AG10803 (cell line): ENCODE results near the gene TNS3.
A peak's percentile ranks its signal among the peaks of the same experiment; 100 is the strongest.

Experiments used
- DNase-seq: peaks from one replicate; pipeline ENCODE4 v3.0.0; 2010; ENCODE audit warnings: low read depth
- H3K4me3 ChIP-seq: 2 replicates; pipeline ENCODE4 v1.5.1; 2011; ENCODE audit warnings: mild to moderate bottlenecking, low read length, control low read depth
- TF ChIP-seq, protein P1 (sequence below): conservative IDR thresholded peaks from 2 replicates; pipeline ENCODE4 v1.5.1; 2011; ENCODE audit warnings: mild to moderate bottlenecking, low read length, control low read depth, inconsistent platforms

The TNS3 gene

GRCh38 chr7:47452715-47453092, 129.2 kb downstream of the TNS3 start:
- no peak for DNase-seq
- H3K4me3 ChIP-seq = peak overlapping the region; percentile 27
- TF ChIP-seq, protein P1, sequence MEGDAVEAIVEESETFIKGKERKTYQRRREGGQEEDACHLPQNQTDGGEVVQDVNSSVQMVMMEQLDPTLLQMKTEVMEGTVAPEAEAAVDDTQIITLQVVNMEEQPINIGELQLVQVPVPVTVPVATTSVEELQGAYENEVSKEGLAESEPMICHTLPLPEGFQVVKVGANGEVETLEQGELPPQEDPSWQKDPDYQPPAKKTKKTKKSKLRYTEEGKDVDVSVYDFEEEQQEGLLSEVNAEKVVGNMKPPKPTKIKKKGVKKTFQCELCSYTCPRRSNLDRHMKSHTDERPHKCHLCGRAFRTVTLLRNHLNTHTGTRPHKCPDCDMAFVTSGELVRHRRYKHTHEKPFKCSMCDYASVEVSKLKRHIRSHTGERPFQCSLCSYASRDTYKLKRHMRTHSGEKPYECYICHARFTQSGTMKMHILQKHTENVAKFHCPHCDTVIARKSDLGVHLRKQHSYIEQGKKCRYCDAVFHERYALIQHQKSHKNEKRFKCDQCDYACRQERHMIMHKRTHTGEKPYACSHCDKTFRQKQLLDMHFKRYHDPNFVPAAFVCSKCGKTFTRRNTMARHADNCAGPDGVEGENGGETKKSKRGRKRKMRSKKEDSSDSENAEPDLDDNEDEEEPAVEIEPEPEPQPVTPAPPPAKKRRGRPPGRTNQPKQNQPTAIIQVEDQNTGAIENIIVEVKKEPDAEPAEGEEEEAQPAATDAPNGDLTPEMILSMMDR = no peak

- peak overlapping the region; percentile 27 for H3K4me3 ChIP-seq
- peak; percentile 19 for DNase-seq
- TF ChIP-seq, protein P1 = no peak
These were observed 129.6 kb downstream of the TNS3 start for GRCh38 chr7:47452295-47452694.

DNA sequence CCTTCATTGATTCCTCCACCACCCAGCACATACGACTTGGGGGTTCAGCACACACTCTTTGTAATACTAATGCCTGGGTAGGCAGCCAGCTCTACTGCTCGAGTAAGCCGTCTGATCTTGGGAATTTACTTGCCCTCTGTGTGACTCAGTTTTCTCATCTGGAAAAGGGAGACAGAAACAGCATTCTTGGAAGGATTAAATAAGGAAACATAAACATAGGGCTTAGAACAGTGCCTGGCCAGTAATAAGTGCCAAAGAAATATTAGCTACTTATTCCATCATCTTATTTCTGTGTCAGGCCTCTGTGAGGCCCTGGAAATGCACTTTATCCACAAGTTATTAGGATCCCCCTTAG, 130.1 kb downstream of the TNS3 start:
- peak; percentile 61 for DNase-seq

DNA sequence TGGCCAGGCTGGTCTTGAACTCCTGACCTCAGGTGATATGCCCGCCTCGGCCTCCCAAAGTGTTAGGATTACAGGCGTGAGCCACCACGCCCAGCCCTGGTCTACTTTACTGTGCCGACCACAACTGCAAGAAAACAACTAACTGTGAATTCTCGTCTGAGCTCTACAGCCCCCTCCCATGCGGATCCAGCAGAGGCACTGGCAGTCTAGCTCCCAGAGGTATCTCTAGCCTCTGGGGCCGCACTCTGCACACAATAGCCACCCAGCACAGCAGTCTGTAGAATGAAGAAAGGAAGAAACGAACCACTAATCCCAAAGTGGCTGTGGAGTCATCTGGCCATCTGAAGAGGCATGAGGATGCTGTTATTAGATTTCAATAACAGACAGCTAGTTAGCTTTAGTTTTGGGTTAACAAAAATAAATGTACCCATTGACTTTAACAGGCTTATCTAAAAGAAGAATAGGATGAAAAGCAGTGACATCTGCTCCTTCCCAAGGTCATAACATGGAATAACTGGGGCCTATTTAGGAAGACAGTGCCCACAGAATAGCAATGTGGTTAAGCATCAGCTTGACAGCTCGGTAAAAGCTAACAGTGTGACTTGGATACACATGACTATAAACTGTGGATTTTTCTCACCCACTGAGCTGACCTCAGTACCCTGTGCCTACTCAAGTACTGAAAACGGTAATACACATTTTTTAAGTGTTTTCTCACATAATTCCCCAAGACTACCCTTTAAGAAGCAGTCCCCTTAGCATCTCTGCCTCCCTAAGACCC, 131.9 kb downstream of the TNS3 start:
- no peak overlapping the region for H3K4me3 ChIP-seq
- TF ChIP-seq, protein P1 = no peak
- DNase-seq = peak; percentile 85

More for the DNA sequence above, 130.1 kb downstream of the TNS3 start:
- TF ChIP-seq, protein P1 = no peak
- no peak overlapping the region for H3K4me3 ChIP-seq

- H3K4me3 ChIP-seq = no peak overlapping the region
- TF ChIP-seq, protein P1 = no peak
- DNase-seq = no peak
These were observed 132.9 kb downstream of the TNS3 start for GRCh38 chr7:47448971-47449370.

DNA sequence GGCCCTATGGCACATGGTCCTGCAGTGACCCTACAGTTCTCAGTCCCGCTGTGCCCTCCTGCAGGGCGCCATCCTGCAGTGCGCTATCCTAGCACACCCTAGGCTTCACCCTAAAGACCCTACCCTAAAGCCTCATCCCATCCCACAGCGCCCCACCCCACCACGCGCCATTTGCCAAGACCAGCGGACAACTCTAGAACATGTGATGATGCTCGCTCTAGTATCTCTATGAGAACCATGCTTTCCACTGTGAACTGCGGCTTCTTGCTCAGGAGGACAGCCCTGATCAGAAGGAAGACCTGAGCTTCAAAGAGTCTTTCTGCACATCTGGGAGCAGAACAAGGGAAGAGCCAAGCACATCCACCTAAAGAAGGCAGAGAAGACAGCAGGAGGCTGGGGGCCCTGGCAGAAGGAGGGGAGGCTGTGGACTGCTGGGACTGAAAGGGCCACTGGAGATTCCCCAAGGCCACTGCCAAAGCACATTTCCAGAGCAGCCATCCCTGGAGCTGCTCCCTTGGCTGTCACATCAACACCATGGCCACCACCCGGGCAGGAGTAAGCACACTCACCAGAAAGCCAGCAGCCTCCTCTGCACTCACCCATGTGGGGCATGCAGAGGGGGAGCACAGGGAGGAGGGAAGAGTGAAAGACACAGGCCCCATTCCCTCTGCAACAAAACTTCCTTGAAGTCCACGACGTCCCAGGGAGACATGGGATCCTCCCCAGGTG, 134.1 kb downstream of the TNS3 start:
- no peak for DNase-seq
- no peak overlapping the region for H3K4me3 ChIP-seq
- TF ChIP-seq, protein P1 = no peak

GRCh38 chr7:47446871-47447466, 134.9 kb downstream of the TNS3 start:
- DNase-seq = no peak
- TF ChIP-seq, protein P1 = no peak

More at GRCh38 chr7:47446871-47447466, 134.9 kb downstream of the TNS3 start:
- H3K4me3 ChIP-seq = no peak overlapping the region
